Body of pancreas (tissue), 4 donors: ENCODE data around the gene ZBED1. TPM values are rescaled to one million over a fixed set of nuclear protein-coding genes. Genes with fewer than 3 reads are reported as not detected.

Experiments used
- ATAC-seq: fragments of 150-250 bp; one replicate; pipeline ENCODE4 v1.9.1; 2016
- DNase-seq, 4 donors: peaks; one replicate each; pipeline ENCODE4 v3.0.0-alpha.2; 2019
- H3K27ac ChIP-seq, 4 donors: fragments of 200-600 bp; sonication (generic); 1 replicate in 3 of 4; 2 replicates in 1 of 4; pipeline versions ENCODE4 v1.5.1 to v1.6.1; 2016 to 2019; ENCODE audit warnings: mild to moderate bottlenecking in 1 of 4, mixed read lengths in 1 of 4, moderate library complexity in 1 of 4
- H3K27me3 ChIP-seq, 2 donors: fragments of 200-600 bp; sonication (generic); one replicate each; pipeline ENCODE4 v1.6.0; 2016; ENCODE audit warnings: mild to moderate bottlenecking in 1 of 2
- H3K36me3 ChIP-seq, 2 donors: fragments of 200-600 bp; sonication (generic); replicated peaks in 1 of 2; 2 replicates each; pipeline ENCODE4 v1.5.1; 2016; ENCODE audit warnings: low read depth in 2 of 2; ENCODE audit not compliant: insufficient read depth in 1 of 2
- H3K4me1 ChIP-seq: fragments of 200-600 bp; sonication (generic); one replicate; pipeline ENCODE4 v1.6.0; 2016
- H3K4me3 ChIP-seq, 2 donors: fragments of 200-600 bp; sonication (generic); 1 replicate in 1 of 2; 2 replicates in 1 of 2; pipeline ENCODE4 v1.5.1; 2016 to 2019
- H3K9me3 ChIP-seq, 3 donors: fragments of 200-600 bp; sonication (generic); 1 replicate in 2 of 3; 2 replicates in 1 of 3; pipeline ENCODE4 v1.5.1; 2016
- POLR2A ChIP-seq, 3 donors: fragments of 450-650 bp; IDR thresholded peaks; one replicate each; pipeline ENCODE4 v1.6.1; 2016; ENCODE audit warnings: antibody characterized with exemption in 3 of 3, mild to moderate bottlenecking in 2 of 3
- WGBS, 2 donors: methylation state at CpG; one replicate each; pipeline ENCODE4 v1.1.5; 2017; 5-methylcytosine and 5-hydroxymethylcytosine counted together
- intact Hi-C: fragments of 100-400 bp; cut with DNase I; formaldehyde crosslinking; loops from one replicate; pipeline ENCODE4 v1.15.1; 2023
- total RNA-seq, 2 donors: library from RNA; depleted of rRNA; stranded (reverse); fragments of >200 nt; gene quantifications; one replicate each; pipeline ENCODE4 v1.1.0, GENCODE V29; 2016
- TF ChIP-seq, protein P1 (sequence below), 7 experiments: fragments of 450-650 bp in 4 of 7; fragments of 200-600 bp in 3 of 7; sonication (generic) in 3 of 7; IDR thresholded peaks; one replicate each; pipeline ENCODE4 v1.5.1; 2016 to 2019; ENCODE audit warnings: antibody characterized with exemption in 7 of 7

Gene ZBED1
- total RNA-seq, 2 donors from 2014 or later, result 35.5 to 39.2 TPM

GRCh38 chrX:2446815-2447214 lies 54.0 kb downstream of the ZBED1 start:
- ATAC-seq (no peak), DNase-seq (no peak)
- H3K9me3 ChIP-seq, result no peaks in the 10 kb centered on the region
- WGBS, 2 donors, result 92 to 96% methylated on average over 11 to 14 of the region's 14 CpGs
- no peaks in the 10 kb centered on the region for H3K27me3 ChIP-seq
- TF ChIP-seq, protein P1, sequence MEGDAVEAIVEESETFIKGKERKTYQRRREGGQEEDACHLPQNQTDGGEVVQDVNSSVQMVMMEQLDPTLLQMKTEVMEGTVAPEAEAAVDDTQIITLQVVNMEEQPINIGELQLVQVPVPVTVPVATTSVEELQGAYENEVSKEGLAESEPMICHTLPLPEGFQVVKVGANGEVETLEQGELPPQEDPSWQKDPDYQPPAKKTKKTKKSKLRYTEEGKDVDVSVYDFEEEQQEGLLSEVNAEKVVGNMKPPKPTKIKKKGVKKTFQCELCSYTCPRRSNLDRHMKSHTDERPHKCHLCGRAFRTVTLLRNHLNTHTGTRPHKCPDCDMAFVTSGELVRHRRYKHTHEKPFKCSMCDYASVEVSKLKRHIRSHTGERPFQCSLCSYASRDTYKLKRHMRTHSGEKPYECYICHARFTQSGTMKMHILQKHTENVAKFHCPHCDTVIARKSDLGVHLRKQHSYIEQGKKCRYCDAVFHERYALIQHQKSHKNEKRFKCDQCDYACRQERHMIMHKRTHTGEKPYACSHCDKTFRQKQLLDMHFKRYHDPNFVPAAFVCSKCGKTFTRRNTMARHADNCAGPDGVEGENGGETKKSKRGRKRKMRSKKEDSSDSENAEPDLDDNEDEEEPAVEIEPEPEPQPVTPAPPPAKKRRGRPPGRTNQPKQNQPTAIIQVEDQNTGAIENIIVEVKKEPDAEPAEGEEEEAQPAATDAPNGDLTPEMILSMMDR (IDR thresholded peaks at IDR 0.05), result no peak
- TF ChIP-seq POLR2A (IDR thresholded peaks at IDR 0.05), result no peak
- no peak overlapping the region for H3K27ac ChIP-seq
- no peak overlapping the region for H3K4me3 ChIP-seq
- intact Hi-C loops, result no loop called here
- H3K4me1 ChIP-seq, result no peaks in the 10 kb centered on the region
- no peaks in the 10 kb centered on the region for H3K36me3 ChIP-seq

GRCh38 chrX:2445662-2446623 lies 54.8 kb downstream of the ZBED1 start:
- DNase-seq (no peak), ATAC-seq (no peak)
- Histone ChIP-seq H3K27me3 (no peaks in the 10 kb centered on the region), H3K4me3 (no peak overlapping the region), H3K4me1 (no peaks in the 10 kb centered on the region), H3K36me3 (no peaks in the 10 kb centered on the region), H3K27ac (no peak overlapping the region), H3K9me3 (no peaks in the 10 kb centered on the region)
- no peak for TF ChIP-seq POLR2A (IDR thresholded peaks at IDR 0.05)
- TF ChIP-seq, protein P1 (IDR thresholded peaks at IDR 0.05), result no peak
- WGBS, 2 donors, result 87 to 91% methylated on average over 29 to 31 of the region's 31 CpGs
- intact Hi-C loops, result no loop called here

- Histone ChIP-seq H3K4me1 (no peaks in the 10 kb centered on the region), H3K36me3 (peaks cover 0 to 2% of the 10 kb centered on the region in 2 donors), H3K4me3 (no peak overlapping the region), H3K27me3 (no peaks in the 10 kb centered on the region), H3K9me3 (no peaks in the 10 kb centered on the region), H3K27ac (no peak overlapping the region)
- no peak for DNase-seq
- WGBS, 2 donors, result 60 to 81% methylated on average over 7 of the region's 7 CpGs
- TF ChIP-seq, protein P1 (IDR thresholded peaks at IDR 0.05), result no peak
- no peak for TF ChIP-seq POLR2A (IDR thresholded peaks at IDR 0.05)
- ATAC-seq, result no peak
- intact Hi-C loops, result no loop called here
These were observed 58.1 kb downstream of the ZBED1 start for GRCh38 chrX:2442694-2443093.

DNA sequence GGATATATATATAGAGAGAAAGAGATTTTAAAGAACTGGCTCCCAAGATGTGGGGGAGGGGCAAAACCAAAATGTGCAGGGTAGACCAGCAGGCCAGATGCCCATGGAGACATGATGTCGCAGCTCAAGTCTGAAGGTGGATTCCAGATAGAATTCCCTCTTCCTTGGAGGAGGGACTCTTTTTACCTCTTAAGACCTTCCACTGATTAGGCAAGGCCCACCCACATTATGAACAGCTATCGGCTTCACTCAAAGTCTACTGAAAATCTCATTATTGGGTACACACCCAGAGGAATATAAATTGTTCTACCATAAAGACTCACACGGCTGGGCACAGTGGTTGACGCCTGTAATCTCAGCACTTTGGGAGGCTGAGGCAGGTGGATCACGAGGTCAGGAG lies 59.3 kb downstream of the ZBED1 start:
- no peak overlapping the region for H3K27ac ChIP-seq
- H3K4me3 ChIP-seq, result no peak overlapping the region
- H3K27me3 ChIP-seq, result no peaks in the 10 kb centered on the region
- intact Hi-C loops, result no loop called here
- peaks cover 0 to 2% of the 10 kb centered on the region in 2 donors for H3K36me3 ChIP-seq
- 85 to 95% methylated on average over 5 of the region's 5 CpGs for WGBS, 2 donors
- ATAC-seq, result no peak
- no peaks in the 10 kb centered on the region for H3K4me1 ChIP-seq
- no peaks in the 10 kb centered on the region for H3K9me3 ChIP-seq
- TF ChIP-seq POLR2A (IDR thresholded peaks at IDR 0.05), result no peak
- TF ChIP-seq, protein P1 (IDR thresholded peaks at IDR 0.05), result no peak
- no peak for DNase-seq
